Adrenal gland (tissue), 12 donors: Measurements from ENCODE around the gene TLR2. TPM values are rescaled to one million over a fixed set of nuclear protein-coding genes. Genes with fewer than 3 reads are reported as not detected.

ENCODE experiments used
- DNase-seq, 7 donors: peaks; one replicate each; pipeline ENCODE4 v3.0.0-alpha.2; 2019 to 2020
- H3K27ac ChIP-seq, 5 donors: fragments of 200-600 bp; sonication (generic) in 4 of 5; 1 replicate in 3 of 5; 2 replicates in 2 of 5; pipeline versions ENCODE4 v1.5.1 to v1.8.0; 2016 to 2020; ENCODE audit warnings: mild to moderate bottlenecking in 1 of 5
- H3K27me3 ChIP-seq: fragments of 200-600 bp; 2 replicates; pipeline ENCODE4 v1.8.0; 2021
- H3K36me3 ChIP-seq, 2 donors: fragments of 200-600 bp; replicated peaks in 1 of 2; 1 replicate in 1 of 2; 2 replicates in 1 of 2; pipeline versions ENCODE4 v1.5.1 to v1.8.0; 2018 to 2022
- H3K4me1 ChIP-seq, 2 donors: fragments of 200-600 bp; replicated peaks in 1 of 2; 1 replicate in 1 of 2; 2 replicates in 1 of 2; pipeline versions ENCODE4 v1.5.1 to v1.8.0; 2018 to 2021
- H3K4me3 ChIP-seq, 4 donors: fragments of 200-600 bp; sonication (generic) in 3 of 4; one replicate each; pipeline ENCODE4 v1.5.1; 2016 to 2018
- H3K9me3 ChIP-seq, 3 donors: fragments of 200-600 bp; sonication (generic) in 1 of 3; replicated peaks in 1 of 3; 1 replicate in 2 of 3; 2 replicates in 1 of 3; pipeline versions ENCODE4 v1.5.1 to v1.8.0; 2016 to 2021
- CTCF ChIP-seq, 6 experiments: fragments of 450-650 bp in 4 of 6; fragments of 200-600 bp in 2 of 6; sonication (generic) in 1 of 6; IDR thresholded peaks; 1 replicate in 5 of 6; 2 replicates in 1 of 6; pipeline versions ENCODE4 v1.5.1 to v1.8.0; 2016 to 2021; ENCODE audit warnings: antibody characterized with exemption in 6 of 6, mild to moderate bottlenecking in 2 of 6, moderate library complexity in 1 of 6
- POLR2A ChIP-seq, 2 donors: fragments of 450-650 bp; IDR thresholded peaks; one replicate each; pipeline ENCODE4 v1.6.1; 2017; ENCODE audit warnings: antibody characterized with exemption in 2 of 2, mild to moderate bottlenecking in 2 of 2, moderate library complexity in 1 of 2
- WGBS, 4 donors: extraction: QIAGEN DNeasy Blood & Tissue Kit in 2 of 4; methylation state at CpG; one replicate each; pipeline versions ENCODE4 v1.1.5 to v1.1.7; 2013 to 2017; 5-methylcytosine and 5-hydroxymethylcytosine counted together
- intact Hi-C, 2 donors: fragments of 100-400 bp; cut with DNase I; formaldehyde crosslinking; loops; one replicate each; pipeline versions ENCODE4 v1.14.1 to v1.15.0; 2022 to 2023
- polyA plus RNA-seq, 3 donors: library from polyadenylated mRNA; stranded (reverse); fragments of 200-250 nt in 2 of 3; fragments of 350-450 nt in 1 of 3; fragmentation: Illumina TruSeq in 1 of 3; extraction: RNeasy Lipid Tissue Mini Kit (QIAGEN cat#74804) in 1 of 3; gene quantifications; one replicate each; pipeline ENCODE4 v1.2.3, GENCODE V29; 2013 to 2014
- total RNA-seq, 9 donors: library from RNA; depleted of rRNA in 4 of 9; stranded (reverse); fragments of >200 nt in 4 of 9; fragments of 120-200 nt in 1 of 9; fragmentation: NEBNext Ultra II Directional in 1 of 9; extraction: Animal tissue kit (Norgen Biotek cat#: 25700) in 1 of 9; gene quantifications; one replicate each; pipeline versions ENCODE4 v1.1.0 to v1.2.4, GENCODE V29; 2013 to 2023
- donor health status: healthy with polysubstance abuse.
- donor health status: Bipolar disorder and iron deficiency.
- donor health status: DM: yes; HTN: yes; CAD: no.
- donor health status: DM: no; HTN: no; CAD: no.
- donor health status: DM: no; HTN: no; CAD: no.
- donor health status: DM: yes; HTN: yes; CAD: no.

TLR2 gene
- total and polyA plus RNA-seq, 12 donors, result 2.8 to 57.2 (median 21.7) TPM

- Histone ChIP-seq H3K9me3 (no peaks in the 10 kb centered on the region), H3K4me1 (peaks cover 5 to 8% of the 10 kb centered on the region in 2 donors), H3K27me3 (peaks cover 8% of the 10 kb centered on the region), H3K36me3 (no peaks in the 10 kb centered on the region), H3K4me3 (no peak overlapping the region), H3K27ac (no peak overlapping the region)
- TF ChIP-seq POLR2A (IDR thresholded peaks at IDR 0.05) (no peak), CTCF (IDR thresholded peaks at IDR 0.05) (no peak)
- no peak for DNase-seq
- intact Hi-C loops, result no loop called here
- WGBS, 4 donors, result 58 to 66% (median 63%) methylated on average over 2 of the region's 2 CpGs
These were observed 71.1 kb downstream of the TLR2 start for GRCh38 chr4:153755186-153755585.

Other genes starting within 250 kb of the TLR2 start
- gene TMEM131L, start 217.9 kb upstream of the TLR2 start, total RNA-seq, result 10 to 100 TPM in 1 of 9 donors, 1 to 10 TPM in 8; 3.0 to 11.7 (median 5.8) TPM
- gene TMEM131L, start 217.9 kb upstream of the TLR2 start, polyA plus RNA-seq, result 1 to 10 TPM; 2.5 to 3.9 (median 2.8) TPM
- 1 to 10 TPM in 3 of 9 donors, under 1 TPM in 2, not detected in 4; 0.18 to 6.3 (median 1.2) TPM for gene RNF175, start 75.7 kb downstream of the TLR2 start, total RNA-seq
- 1 to 10 TPM in 2 of 3 donors, under 1 TPM in 1; 0.55 to 3.1 (median 1.0) TPM for gene RNF175, start 75.7 kb downstream of the TLR2 start, polyA plus RNA-seq
- gene SFRP2, start 104.8 kb downstream of the TLR2 start, total RNA-seq, result 10 to 100 TPM in 1 of 9 donors, 1 to 10 TPM in 6, under 1 TPM in 2; 0.57 to 23.2 (median 2.3) TPM
- 10 to 100 TPM in 1 of 3 donors, 1 to 10 TPM in 2; 2.0 to 22.3 (median 9.0) TPM for gene SFRP2, start 104.8 kb downstream of the TLR2 start, polyA plus RNA-seq